SIG-M5 treated with dmso at 0.1 percent for 504 hours (cell line): ENCODE data around the gene DNAJB4.

ENCODE experiments used
- DNase-seq: peaks from one replicate; lab custom pipeline; 2025; ENCODE audit not compliant: unreplicated experiment; lab: John Stamatoyannopoulos, UW

Gene DNAJB4

DNA sequence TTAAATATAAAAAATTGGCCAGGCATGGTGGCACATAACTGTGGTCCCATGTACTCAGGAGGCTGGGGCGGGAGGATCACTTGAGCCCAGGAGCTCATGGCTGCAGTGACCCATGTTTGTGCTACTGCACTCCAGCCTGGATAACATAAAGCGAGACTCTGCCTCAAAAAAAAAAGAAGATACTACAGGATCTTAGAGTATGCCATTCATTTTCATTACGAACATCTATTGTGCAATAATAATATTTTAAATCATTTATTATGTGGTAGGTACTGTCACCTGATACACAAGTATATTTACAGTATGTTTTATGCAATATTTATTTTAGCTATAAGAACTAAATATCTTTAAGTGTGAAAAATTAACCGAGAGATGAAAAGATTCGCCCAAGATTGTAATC, 31.7 kb downstream of the DNAJB4 start:
- no peak for DNase-seq

DNA sequence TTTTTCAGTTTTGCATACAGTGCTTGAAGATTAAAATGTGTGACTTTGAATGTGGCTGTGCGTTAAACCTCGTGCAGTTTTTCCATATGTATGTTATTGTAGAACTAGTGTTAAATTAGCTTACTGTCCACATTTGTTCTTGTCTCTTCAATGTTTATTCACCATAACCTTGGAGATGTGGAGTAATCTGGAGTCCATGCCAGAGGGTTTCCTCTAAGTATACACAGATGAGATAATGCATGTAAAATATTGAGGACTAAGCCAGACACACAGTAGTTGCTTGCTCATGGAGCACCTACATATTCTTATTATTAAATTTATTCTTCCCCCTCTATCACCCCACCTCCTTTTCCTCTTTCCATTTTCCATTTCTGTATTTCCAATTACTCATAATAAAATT, 33.3 kb downstream of the DNAJB4 start:
- DNase-seq, result no peak

DNA sequence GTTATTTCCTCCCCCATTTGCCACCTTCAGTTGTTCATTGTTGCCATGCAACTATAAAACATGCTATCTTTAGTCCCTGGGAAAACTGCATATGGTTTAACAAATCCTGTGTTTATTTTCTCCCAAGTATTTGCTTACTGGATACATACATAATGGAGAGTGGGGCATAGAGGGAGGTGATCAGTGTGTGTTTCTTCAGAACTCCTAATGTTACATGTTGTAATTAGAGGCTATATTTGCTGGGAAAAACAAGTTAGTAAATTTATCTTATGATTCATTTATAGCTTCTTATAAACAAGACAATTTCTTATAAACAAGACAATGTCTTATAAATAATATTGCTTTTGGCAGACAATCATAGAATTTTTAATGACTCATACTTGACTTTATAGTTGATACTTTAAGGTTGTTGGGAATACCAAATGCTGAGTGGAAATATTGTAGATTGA, 33.8 kb downstream of the DNAJB4 start:
- DNase-seq, result no peak

DNA sequence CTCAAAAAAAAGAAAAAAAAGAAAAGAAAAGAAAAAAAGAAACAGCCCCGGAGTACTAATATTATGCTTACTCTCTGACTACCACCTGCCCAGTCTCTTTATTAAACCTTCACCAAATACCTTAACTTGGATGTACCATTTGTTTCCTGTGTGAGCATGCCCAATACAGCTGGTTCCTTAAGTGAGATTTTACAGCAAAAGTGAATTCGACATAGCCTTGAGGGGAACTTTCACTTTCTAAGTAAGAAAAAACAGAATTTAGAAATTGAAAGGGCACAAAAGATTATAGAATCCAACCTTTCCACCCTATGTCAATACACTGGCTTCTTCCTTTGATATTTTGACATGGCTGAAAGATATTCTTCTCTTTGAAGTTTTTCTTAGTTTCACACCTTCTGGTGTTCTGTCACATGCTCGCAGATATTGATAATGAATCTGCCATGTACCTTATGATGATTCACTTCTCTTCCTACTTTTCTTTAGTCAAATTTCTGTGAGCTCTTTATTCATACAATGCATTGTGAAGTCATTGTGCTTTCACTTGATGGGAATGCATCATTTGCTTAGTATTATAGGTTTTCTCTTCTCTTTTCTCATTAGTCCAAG, 35.8 kb downstream of the DNAJB4 start:
- DNase-seq, result no peak

DNA sequence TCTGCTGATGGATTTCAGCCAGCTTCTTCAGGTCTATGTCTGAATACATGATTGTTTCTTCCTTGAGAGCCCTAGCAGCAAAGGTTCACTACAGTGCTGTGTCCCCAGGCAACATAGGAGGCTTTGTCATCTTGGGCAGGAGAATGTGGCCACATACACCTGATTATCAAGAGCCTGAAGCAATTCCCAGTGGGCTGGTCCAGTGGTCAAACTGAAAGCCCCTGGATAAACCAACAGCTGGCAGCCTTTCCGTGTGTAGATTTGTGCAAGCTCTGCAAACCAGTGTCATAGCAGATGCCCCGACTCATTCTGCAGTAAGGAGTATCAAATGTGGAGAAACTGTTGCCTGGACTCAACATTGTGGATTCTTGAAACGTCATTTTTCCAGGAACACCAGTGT, 38.7 kb downstream of the DNAJB4 start:
- DNase-seq, result no peak

DNA sequence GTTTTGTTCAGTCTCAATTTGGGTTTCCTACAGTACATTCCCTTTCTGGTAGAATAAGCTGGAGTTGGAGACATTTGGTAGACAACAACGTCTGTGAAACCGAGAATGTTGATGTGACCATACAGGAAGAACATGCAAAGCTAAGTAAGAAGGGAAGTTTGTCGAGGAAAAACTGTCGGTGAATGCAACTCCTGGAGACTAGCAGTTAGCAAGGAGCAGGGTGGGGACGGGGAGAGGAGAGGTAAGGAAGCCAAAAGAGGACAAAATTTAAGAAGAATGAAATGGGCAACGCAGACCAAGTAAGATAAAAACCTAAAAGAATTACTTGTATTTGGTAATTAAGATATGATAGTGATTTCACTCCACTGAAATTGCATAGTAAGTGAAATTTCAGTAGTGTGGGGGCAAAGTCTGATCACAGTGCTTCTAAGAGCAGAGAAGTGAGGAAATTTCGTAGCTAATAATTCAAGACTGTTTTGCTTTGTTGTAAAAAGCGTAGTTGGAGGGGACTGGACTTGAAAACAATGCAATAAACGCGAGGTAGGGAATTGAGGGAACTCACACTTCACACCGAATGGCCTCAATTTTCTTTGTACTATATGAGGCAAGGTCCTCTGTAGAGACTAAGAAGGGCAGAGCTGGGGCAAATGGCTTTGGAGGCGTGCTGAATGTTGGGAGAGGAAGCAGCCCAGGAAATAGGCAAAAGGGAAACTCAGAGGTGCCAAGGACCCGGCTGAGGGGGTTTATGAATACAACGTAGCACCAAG, 40.2 kb downstream of the DNAJB4 start:
- no peak for DNase-seq

DNA sequence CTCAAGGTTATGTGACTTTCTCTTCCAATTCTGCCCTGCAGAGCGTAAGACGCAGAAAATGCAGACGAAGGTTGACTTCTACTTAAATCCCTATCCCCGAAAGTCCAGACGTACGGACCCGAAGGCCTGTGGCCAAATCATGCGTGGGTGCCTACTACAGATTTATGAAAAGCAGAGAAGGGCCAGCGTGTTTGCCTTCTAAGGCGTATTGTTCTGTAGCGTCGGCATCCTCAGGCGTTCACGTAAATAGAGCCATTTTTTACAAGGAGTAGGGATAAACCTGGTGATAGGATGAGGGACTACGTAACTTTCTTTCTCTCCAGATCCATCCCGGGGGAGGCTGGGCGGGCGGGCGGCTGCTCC, 40.8 kb downstream of the DNAJB4 start:
- no peak for DNase-seq

DNA sequence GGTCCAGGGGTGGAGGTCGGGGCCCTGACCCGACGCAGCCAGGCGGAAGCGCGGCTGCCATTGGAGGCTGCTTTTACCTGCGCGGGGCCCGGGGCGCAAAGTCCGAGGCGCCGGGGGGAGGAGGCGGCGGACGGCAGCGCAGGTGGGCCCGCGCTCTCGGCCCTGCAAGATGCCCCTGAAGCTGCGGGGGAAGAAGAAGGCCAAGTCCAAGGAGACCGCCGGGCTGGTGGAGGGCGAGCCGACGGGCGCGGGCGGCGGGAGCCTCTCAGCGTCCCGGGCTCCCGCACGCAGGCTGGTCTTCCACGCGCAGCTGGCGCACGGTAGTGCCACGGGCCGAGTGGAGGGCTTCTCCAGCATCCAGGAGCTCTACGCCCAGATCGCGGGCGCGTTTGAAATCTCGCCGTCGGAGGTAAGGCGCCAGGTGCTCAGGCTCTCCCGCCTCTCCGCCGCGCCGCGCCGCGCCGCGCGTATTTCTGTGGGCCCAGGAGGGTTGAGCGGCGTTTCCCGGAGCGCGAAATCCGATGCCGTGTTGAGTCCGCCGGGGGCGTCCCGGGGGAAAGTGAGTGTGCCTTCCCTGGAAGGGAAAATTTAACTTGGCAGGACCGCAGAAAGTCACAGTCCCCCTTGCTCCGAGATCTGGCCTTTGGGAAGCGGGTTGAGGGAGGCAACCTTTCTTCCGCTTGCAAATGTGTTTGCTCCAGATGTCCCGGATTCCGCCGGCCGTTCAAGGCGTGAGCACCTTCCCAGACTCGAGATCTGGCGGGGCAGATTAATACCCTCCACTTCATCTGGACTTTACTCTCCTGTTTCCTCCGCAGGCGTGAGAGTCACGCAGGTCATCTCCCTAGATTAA, 41.4 kb downstream of the DNAJB4 start, which contains the start of gene GIPC2:
Gene GIPC2, plus strand, starts transcription at position 41 of the 853 bp plus-strand sequence. Its CDS starts 129 bp downstream, at position 170.
- no peak for DNase-seq

DNA sequence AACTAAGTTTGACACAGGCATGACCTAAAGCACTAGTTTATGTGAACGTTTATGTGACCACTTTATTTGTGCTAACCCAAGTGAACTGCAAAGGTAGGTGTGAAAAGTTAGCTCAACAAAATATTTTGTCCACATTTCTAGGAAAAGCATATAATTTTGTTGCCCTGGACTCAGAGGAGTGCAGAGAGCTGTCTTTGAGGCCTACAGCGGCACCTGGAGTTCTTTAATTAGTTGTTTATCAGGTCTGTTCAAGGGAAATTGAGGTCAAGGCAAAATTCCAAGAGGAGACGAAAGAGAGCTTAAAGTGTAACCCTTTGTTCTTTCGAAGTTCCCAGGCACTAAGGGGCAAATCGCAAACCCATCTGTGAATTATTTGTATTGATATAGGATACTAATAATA, 42.4 kb downstream of the DNAJB4 start:
- no peak for DNase-seq

DNA sequence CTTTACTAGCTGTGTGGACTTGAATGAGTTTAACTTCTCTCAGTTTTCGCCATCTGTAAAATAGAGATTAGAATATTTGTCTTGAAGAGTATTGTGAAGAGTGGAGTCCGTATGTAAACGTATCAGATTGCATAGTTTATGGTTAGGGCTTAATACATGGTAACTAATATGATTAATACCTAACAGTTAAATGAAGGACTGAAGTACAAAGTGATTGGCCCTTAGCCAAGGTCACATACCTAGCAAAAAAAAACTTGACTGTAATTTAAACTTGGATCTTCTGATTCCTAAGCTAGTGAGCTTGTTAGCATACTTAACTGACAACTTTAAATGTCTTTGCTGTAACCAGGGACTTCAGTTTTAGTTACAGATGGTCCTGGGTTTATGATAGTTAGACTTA, 42.9 kb downstream of the DNAJB4 start:
- no peak for DNase-seq

DNA sequence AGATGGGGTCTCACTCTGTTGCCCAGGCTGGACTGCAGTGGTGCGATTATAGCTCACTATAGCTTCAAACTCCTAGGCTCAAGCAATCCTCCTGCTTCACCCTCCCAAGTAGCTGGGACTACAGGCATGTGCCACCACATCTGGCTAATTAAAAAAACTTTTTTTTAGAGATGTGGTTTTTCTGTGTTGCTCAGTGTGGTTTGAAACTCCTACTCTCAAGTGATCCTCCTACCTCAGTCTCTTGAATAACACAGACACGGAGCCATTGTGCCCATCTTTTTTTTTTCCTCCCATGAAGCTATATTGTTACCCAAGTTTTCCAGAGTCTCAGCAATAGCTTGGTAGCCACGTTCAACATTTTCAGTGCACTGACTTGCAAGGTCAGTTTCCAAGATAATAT, 43.7 kb downstream of the DNAJB4 start:
- DNase-seq, result no peak

DNA sequence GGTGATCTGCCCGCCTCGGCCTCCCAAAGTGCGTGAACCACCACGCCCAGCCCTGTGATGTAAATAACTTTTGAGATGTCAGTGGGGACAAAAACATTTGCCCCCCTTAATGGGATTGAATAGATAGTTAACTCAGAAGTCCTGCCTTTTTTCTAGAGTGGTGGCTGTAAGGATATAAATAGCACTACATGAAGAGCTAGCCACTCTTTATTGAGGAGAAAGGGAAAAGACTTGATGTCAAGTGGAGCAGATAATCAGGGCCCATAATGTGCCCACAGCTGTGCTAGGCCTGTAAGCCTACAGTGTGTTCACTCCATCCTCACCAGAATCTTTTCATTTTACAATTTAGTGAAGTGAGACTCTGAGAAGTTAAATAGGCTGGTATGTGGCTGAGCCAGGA, 44.7 kb downstream of the DNAJB4 start:
- no peak for DNase-seq

DNA sequence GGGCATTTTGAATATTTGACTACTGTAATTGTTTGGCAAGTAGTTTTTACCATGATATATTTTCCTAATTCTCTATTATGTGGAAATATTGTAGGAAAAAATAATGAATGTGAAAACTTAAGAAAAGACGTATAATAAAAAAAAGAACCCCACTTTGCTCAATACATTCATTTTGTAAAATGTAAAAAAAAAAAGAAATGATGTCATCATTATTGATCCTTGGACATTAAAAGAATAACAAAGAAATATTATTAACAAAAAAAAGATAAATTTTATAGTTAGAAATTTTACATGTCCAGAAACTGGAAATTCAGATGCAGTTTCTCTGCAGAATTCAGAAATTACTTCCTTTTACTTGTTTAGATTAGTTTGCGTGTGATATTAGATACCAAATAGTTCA, 46.3 kb downstream of the DNAJB4 start:
- DNase-seq, result no peak

DNA sequence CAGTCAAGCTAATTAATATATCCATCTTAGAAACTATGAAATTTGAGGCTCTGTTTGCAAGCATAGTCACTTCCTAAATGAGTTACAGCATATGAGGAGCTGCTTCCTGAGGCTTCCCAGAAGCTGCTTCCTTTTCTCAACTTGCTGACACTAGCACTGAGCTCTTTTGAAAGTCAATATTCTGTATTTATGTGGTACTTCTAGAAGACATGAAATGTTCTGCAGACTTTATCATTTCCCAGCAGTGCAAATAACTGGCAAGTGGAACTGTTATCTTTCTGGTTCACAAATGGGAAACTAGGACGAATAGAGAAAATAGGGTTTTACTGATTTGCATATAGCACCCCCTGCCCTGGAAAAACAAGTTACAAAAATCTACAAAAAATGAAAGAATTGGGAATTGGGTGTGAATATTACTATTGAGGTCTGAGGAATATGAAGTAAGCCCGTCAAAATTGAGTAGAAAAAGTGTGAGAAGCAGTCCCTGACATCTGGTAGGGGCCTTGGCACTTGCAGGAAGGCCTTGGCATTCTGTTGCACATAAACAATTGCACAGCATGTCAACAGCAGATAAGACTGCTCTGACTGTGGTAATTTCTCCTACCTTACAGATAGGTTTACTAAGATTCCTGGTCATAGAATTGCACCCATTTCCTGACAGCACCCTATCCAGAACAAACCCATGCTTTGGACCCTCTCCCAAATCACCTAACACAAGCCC, 48.1 kb downstream of the DNAJB4 start:
- no peak for DNase-seq

DNA sequence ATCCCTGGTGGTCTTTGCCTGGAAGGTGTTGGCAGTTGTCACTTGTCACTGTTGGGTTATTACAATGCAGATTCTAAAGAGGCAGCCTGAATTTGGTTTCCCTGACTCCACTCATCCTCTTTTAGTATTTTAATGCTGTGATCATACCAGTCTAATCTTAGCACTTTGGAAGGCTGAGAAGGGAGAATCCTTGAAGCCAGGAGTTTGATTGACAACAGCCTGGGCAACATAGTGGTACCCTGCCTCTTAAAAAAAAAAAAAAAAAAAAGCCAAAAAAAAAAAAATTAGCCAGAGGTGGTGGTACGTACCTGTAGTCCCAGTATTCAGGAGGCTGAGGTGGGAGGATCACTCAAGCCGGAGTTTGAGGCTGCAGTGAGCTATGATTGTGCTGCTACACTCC, 48.8 kb downstream of the DNAJB4 start:
- no peak for DNase-seq

DNA sequence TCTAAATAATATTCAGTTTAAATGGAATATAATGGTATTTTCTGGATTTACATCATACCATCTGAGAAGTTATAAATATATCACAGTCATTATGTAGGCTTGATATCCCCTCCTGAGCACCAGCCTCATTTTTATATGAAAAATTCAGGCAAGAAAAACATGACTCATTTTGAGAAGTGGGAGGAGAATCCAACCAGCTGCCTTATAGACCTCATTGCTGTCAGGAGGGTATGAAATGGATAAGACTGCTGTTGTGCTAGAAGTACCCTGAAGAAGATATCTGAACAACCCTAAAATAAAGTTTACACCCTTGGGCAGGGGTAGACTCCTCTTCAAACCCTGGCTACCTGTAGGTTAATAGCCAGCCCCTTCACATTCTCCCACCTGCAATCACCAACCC, 49.8 kb downstream of the DNAJB4 start:
- DNase-seq, result no peak

DNA sequence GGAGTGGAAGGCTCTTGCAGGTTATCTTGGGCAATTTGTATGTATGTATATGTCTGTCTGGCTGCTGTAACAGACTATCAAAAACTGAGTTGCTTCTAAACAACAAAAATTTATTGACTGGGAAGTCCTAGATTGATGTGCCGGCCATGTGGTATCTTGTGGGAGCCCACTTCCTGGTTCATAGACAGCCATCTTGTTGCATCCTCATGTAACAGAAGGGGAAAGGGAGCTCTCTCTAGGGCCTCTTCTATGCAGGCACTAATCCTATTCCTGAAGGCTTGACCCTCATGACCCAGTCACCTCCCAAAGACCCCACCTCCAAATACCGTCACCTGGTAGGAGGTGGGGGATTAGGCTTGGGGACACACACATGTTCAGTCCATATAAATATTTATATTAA, 50.2 kb downstream of the DNAJB4 start:
- no peak for DNase-seq

DNA sequence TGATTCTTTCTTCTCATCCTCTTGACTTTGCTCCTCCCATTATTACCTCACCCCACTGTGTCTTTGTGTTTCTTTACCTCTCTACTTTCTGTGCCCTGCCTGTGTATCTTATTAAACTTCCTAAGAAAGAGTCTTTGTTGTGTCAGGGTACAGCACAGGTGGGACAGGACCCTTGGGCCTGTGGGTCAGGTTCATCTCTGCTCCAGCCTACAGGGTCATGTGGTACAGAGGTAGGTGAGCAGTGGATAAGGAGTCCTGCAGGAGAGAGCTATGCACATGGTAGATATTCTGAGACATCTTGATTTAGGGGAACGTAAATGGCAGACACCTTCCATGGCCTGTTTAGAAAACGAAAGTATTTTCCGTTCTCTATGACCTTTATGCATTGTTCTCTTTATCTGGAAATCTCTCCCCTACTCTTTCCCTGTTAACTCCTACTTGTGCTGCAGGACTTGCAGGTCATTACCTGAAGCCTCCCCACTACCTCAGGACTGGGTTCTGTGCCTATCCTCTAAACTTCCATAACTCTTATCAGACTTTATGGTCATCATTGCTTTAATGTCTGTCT, 50.9 kb downstream of the DNAJB4 start:
- no peak for DNase-seq

DNA sequence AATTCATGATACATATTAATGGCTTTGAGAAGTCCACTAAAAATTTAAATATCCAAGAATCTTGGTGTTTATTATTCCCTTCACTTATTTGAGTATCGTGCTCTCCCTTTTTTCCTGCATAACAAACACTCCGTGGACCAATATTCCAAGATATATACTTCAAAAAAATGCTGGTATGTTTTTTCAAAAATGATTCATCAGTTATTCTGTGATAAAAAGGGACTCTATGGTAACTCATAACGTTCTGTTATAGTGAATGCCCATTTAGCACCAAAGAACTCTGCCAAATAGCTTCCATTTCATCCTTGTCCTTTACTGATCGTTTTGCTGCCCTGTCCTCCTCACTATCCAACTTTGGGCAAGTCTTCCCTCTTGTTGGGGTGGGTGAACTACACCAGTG, 53.9 kb downstream of the DNAJB4 start:
- no peak for DNase-seq

DNA sequence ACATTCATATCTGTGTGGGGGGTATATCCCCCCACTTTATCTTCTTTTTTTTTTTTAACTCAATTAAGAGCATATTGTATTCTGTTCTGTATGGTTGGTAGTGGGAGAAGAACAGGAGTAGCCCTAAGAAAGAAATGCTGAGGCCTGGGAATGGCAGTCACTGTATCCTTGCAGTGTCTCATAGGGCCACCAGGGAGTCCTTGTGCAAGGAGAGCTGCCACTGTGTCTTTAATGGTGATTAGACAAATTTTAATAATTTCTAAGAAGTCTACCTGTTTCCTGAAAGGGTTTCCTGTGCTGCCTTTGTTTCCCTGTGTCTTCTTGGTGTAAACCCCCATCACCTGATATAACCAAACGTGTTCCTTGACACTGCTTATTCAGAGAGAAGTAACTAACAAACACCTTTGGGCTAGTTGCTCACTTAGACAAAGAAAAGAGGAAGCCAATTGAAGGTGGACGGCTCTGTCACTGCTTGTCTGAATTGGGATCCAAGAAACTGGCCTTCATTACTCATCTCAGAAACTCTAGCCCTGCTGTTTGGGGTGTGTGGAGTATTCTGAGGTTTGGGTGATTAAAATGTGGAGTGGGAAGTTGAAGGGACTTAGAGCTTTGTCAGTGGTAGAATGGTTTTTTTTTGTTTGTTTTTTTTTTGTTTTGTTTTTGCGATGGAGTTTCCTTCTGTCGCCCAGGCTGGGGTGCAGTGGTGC, 56.3 kb downstream of the DNAJB4 start:
- DNase-seq, result no peak
